ENCODE results near the gene HOXD3. TPM values are rescaled to one million over a fixed set of nuclear protein-coding genes. Genes with fewer than 3 reads are reported as not detected.

HOXD3 gene
- total RNA-seq, 4 donors from 2014 or later = 0.40 to 2.9 (median 1.5) TPM; not detected in 1

- H3K4me3 ChIP-seq = no peak overlapping the region
- no peaks in the 10 kb centered on the region for H3K36me3 ChIP-seq
- intact Hi-C loops (cut with DNase I) = no loop called here
- H3K4me1 ChIP-seq = peaks cover 5 to 61% (median 9%) of the 10 kb centered on the region in 3 donors
- no peak overlapping the region for H3K27ac ChIP-seq
- no peaks in the 10 kb centered on the region for H3K9me3 ChIP-seq
- peaks cover 28 to 100% (median 54%) of the 10 kb centered on the region in 4 donors for H3K27me3 ChIP-seq
- no peak for DNase-seq
- 38 to 48% methylated on average over 4 of the region's 4 CpGs for WGBS, 2 donors
- TF ChIP-seq CTCF (IDR thresholded peaks at IDR 0.05) (no peak), POLR2A (IDR thresholded peaks at IDR 0.05) (no peak)
Measured at GRCh38 chr2:176134035-176134434, 23.1 kb upstream of the HOXD3 start.

GRCh38 chr2:176135035-176135440 is 22.1 kb upstream of the HOXD3 start:
- Histone ChIP-seq H3K36me3 (no peaks in the 10 kb centered on the region), H3K4me1 (peaks cover 0 to 58% (median 4%) of the 10 kb centered on the region in 3 donors), H3K4me3 (no peak overlapping the region), H3K27ac (peak overlapping the region in 3 of 4 donors; percentile 66 to 83 (median 82)), H3K9me3 (no peaks in the 10 kb centered on the region), H3K27me3 (peaks cover 24 to 100% (median 55%) of the 10 kb centered on the region in 4 donors)
- TF ChIP-seq POLR2A (IDR thresholded peaks at IDR 0.05) = no peak
- TF ChIP-seq CTCF (IDR thresholded peaks at IDR 0.05) = no peak
- intact Hi-C loops (cut with DNase I) = loop anchor here (5.0 kb wide), 1 partner anchor 422 kb away; no protein-coding TSS in a partner anchor
- no peak for DNase-seq

GRCh38 chr2:176136374-176137251 is 20.5 kb upstream of the HOXD3 start:
- H3K27ac ChIP-seq = peak overlapping the region; percentile 19 to 83 (median 74)

GRCh38 chr2:176137252-176137580 is 19.9 kb upstream of the HOXD3 start:
- intact Hi-C loops (cut with DNase I) = loop anchor here (5.0 kb wide), 1 partner anchor 420 kb away; no protein-coding TSS in a partner anchor
- peaks cover 0 to 56% (median 9%) of the 10 kb centered on the region in 3 donors for H3K4me1 ChIP-seq
- H3K27me3 ChIP-seq = peaks cover 17 to 100% (median 45%) of the 10 kb centered on the region in 4 donors
- peak overlapping the region; percentile 19 to 83 (median 74) for H3K27ac ChIP-seq
- H3K9me3 ChIP-seq = no peaks in the 10 kb centered on the region
- no peaks in the 10 kb centered on the region for H3K36me3 ChIP-seq
- H3K4me3 ChIP-seq = peak overlapping the region; percentile 12 to 63 (median 38)
- TF ChIP-seq CTCF (IDR thresholded peaks at IDR 0.05) = no peak
- TF ChIP-seq POLR2A (IDR thresholded peaks at IDR 0.05) = no peak
- no peak for DNase-seq
- 14 to 42% methylated on average over 1 to 2 of the region's 2 CpGs for WGBS, 2 donors

More at GRCh38 chr2:176136374-176137251, 20.5 kb upstream of the HOXD3 start:
- H3K36me3 ChIP-seq = no peaks in the 10 kb centered on the region
- 7 to 10% methylated on average over 15 to 27 of the region's 71 CpGs for WGBS, 2 donors
- peaks cover 19 to 100% (median 49%) of the 10 kb centered on the region in 4 donors for H3K27me3 ChIP-seq
- no peak for TF ChIP-seq POLR2A (IDR thresholded peaks at IDR 0.05)
- no peak for TF ChIP-seq CTCF (IDR thresholded peaks at IDR 0.05)
- no peaks in the 10 kb centered on the region for H3K9me3 ChIP-seq
- intact Hi-C loops (cut with DNase I) = loop anchor here (5.0 kb wide), 1 partner anchor 421 kb away; no protein-coding TSS in a partner anchor
- H3K4me1 ChIP-seq = peaks cover 0 to 60% (median 9%) of the 10 kb centered on the region in 3 donors
- no peak for DNase-seq
- peak overlapping the region; percentile 12 to 63 (median 38) for H3K4me3 ChIP-seq

GRCh38 chr2:176137906-176138305 is 19.2 kb upstream of the HOXD3 start:
- intact Hi-C loops (cut with DNase I) = loop anchor here (5.0 kb wide), 1 partner anchor 419 kb away; no protein-coding TSS in a partner anchor
- Histone ChIP-seq H3K27ac (peak overlapping the region in 3 of 4 donors; percentile 61 to 66 (median 62)), H3K27me3 (peaks cover 17 to 100% (median 41%) of the 10 kb centered on the region in 4 donors), H3K4me3 (peak overlapping the region in 3 of 4 donors; percentile 27 to 63 (median 49)), H3K36me3 (no peaks in the 10 kb centered on the region), H3K9me3 (no peaks in the 10 kb centered on the region), H3K4me1 (peaks cover 0 to 50% (median 9%) of the 10 kb centered on the region in 3 donors)
- 43 to 49% methylated on average over 8 of the region's 8 CpGs for WGBS, 2 donors
- no peak for DNase-seq
- no peak for TF ChIP-seq CTCF (IDR thresholded peaks at IDR 0.05)
- no peak for TF ChIP-seq POLR2A (IDR thresholded peaks at IDR 0.05)

Data from esophagus squamous epithelium (tissue), 5 donors.